Measurements from ENCODE around the gene E2F2. TPM values are rescaled to one million over a fixed set of nuclear protein-coding genes. Genes with fewer than 3 reads are reported as not detected.

E2F2 gene
- total RNA-seq, 1 donor from 2014 or later = 2.9 TPM

GRCh38 chr1:23559136-23559984, 28.3 kb upstream of the E2F2 start, which contains the start of gene ID3:
TSS of gene ID3 (minus strand) at chr1:23559501. CDS start at chr1:23559426, 75 bp downstream.
- peaks cover 70% of the 10 kb centered on the region for H3K4me1 ChIP-seq
- H3K36me3 ChIP-seq = no peaks in the 10 kb centered on the region
- TF ChIP-seq CTCF (IDR thresholded peaks at IDR 0.05) (peak in 1 of 3 experiments; percentile 4), POLR2AphosphoS5 (IDR thresholded peaks at IDR 0.05; ENCODE audit: insufficient read depth in 1 of 2, low read depth in 1 of 2) (peak; percentile 99), POLR2A (IDR thresholded peaks at IDR 0.05) (peak; percentile 86 to 89)
- no peaks in the 10 kb centered on the region for H3K9me3 ChIP-seq
- intact Hi-C loops (cut with DNase I) = no loop called here
- no peaks in the 10 kb centered on the region for H3K27me3 ChIP-seq
- H3K27ac ChIP-seq = peak within 1 kb of the TSS; percentile 86
- H3K4me3 ChIP-seq = peak within 1 kb of the TSS; percentile 65 to 73
- peak in 1 of 2 donors; percentile 98 for DNase-seq (ENCODE audit: extremely low spot score in 2 of 2)

GRCh38 chr1:23558872-23559135, 27.8 kb upstream of the E2F2 start:
- H3K36me3 ChIP-seq = no peaks in the 10 kb centered on the region
- peak overlapping the region; percentile 65 to 73 for H3K4me3 ChIP-seq
- no peak for TF ChIP-seq POLR2A (IDR thresholded peaks at IDR 0.05)
- TF ChIP-seq POLR2AphosphoS5 (IDR thresholded peaks at IDR 0.05; ENCODE audit: insufficient read depth in 1 of 2, low read depth in 1 of 2) = no peak
- TF ChIP-seq CTCF (IDR thresholded peaks at IDR 0.05) = no peak
- H3K27ac ChIP-seq = peak overlapping the region; percentile 86
- no peak for DNase-seq (ENCODE audit: extremely low spot score in 2 of 2)
- intact Hi-C loops (cut with DNase I) = no loop called here
- H3K4me1 ChIP-seq = peaks cover 76% of the 10 kb centered on the region
- no peaks in the 10 kb centered on the region for H3K9me3 ChIP-seq
- no peaks in the 10 kb centered on the region for H3K27me3 ChIP-seq

- intact Hi-C loops (cut with DNase I) = no loop called here
- H3K36me3 ChIP-seq = no peaks in the 10 kb centered on the region
- H3K9me3 ChIP-seq = no peaks in the 10 kb centered on the region
- H3K4me1 ChIP-seq = peaks cover 80% of the 10 kb centered on the region
- H3K4me3 ChIP-seq = peak overlapping the region; percentile 65 to 73
- no peak for DNase-seq (ENCODE audit: extremely low spot score in 2 of 2)
- H3K27ac ChIP-seq = peak overlapping the region; percentile 86
- TF ChIP-seq POLR2AphosphoS5 (IDR thresholded peaks at IDR 0.05; ENCODE audit: insufficient read depth in 1 of 2, low read depth in 1 of 2) = peak; percentile 8 to 53
- no peak for TF ChIP-seq POLR2A (IDR thresholded peaks at IDR 0.05)
- TF ChIP-seq CTCF (IDR thresholded peaks at IDR 0.05) = no peak
- H3K27me3 ChIP-seq = no peaks in the 10 kb centered on the region
These were observed 27.3 kb upstream of the E2F2 start for GRCh38 chr1:23558140-23558871.

- Histone ChIP-seq H3K27ac (peak overlapping the region; percentile 86), H3K4me3 (peak overlapping the region; percentile 65 to 73), H3K36me3 (no peaks in the 10 kb centered on the region), H3K27me3 (no peaks in the 10 kb centered on the region), H3K4me1 (peaks cover 73% of the 10 kb centered on the region), H3K9me3 (no peaks in the 10 kb centered on the region)
- intact Hi-C loops (cut with DNase I) = no loop called here
- DNase-seq (ENCODE audit: extremely low spot score in 2 of 2) = no peak
- no peak for TF ChIP-seq CTCF (IDR thresholded peaks at IDR 0.05)
- no peak for TF ChIP-seq POLR2A (IDR thresholded peaks at IDR 0.05)
- TF ChIP-seq POLR2AphosphoS5 (IDR thresholded peaks at IDR 0.05; ENCODE audit: insufficient read depth in 1 of 2, low read depth in 1 of 2) = no peak
These were observed 26.6 kb upstream of the E2F2 start for GRCh38 chr1:23557471-23558124.

Data from vagina (tissue), 2 donors.